Measurements from ENCODE around the gene KLF16.

KLF16 gene

GRCh38 chr19:1839658-1840540, 23.5 kb downstream of the KLF16 start:
- no peak for DNase-seq

- no peak for DNase-seq
Measured at GRCh38 chr19:1837625-1838105, 25.7 kb downstream of the KLF16 start.

- no peak for DNase-seq
Measured at GRCh38 chr19:1837222-1837565, 26.2 kb downstream of the KLF16 start.

- DNase-seq = no peak
Measured at GRCh38 chr19:1836458-1837221, 26.7 kb downstream of the KLF16 start.

GRCh38 chr19:1833540-1833939, 29.8 kb downstream of the KLF16 start:
- no peak for DNase-seq

- DNase-seq = no peak
Measured at GRCh38 chr19:1832046-1832663, 31.2 kb downstream of the KLF16 start.

- no peak for DNase-seq
Measured at GRCh38 chr19:1830978-1831377, 32.4 kb downstream of the KLF16 start.

- no peak for DNase-seq
Measured at GRCh38 chr19:1830568-1830967, 32.8 kb downstream of the KLF16 start.

GRCh38 chr19:1829958-1830357, 33.4 kb downstream of the KLF16 start:
- no peak for DNase-seq

- DNase-seq = no peak
Measured at GRCh38 chr19:1828279-1829238, 34.8 kb downstream of the KLF16 start.

- DNase-seq = no peak
Measured at GRCh38 chr19:1827566-1828278, 35.7 kb downstream of the KLF16 start.

- no peak for DNase-seq
Measured at GRCh38 chr19:1826557-1827521, 36.5 kb downstream of the KLF16 start.

GRCh38 chr19:1825909-1826556, 37.3 kb downstream of the KLF16 start:
- DNase-seq = peak; percentile 23

- DNase-seq = no peak
Measured at GRCh38 chr19:1824252-1824622, 39.1 kb downstream of the KLF16 start.

- DNase-seq = no peak
Measured at GRCh38 chr19:1823539-1824251, 39.7 kb downstream of the KLF16 start.

GRCh38 chr19:1823020-1823419, 40.4 kb downstream of the KLF16 start:
- DNase-seq = no peak

GRCh38 chr19:1822210-1822609, 41.2 kb downstream of the KLF16 start:
- no peak for DNase-seq

GRCh38 chr19:1819341-1820255, 43.8 kb downstream of the KLF16 start:
- no peak for DNase-seq
